CD8-positive, alpha-beta memory T cell (primary cell): ENCODE measurements around the gene SH3TC1. TPM values are rescaled to one million over a fixed set of nuclear protein-coding genes. Genes with fewer than 3 reads are reported as not detected.

Experiments
- CTCF ChIA-PET: fragments of 350-600 bp; sonication (Branson Sonifier 250); formaldehyde crosslinking; loops from one replicate; lab custom pipeline; 2021; ENCODE audit warnings: antibody characterized with exemption; lab: Charles Lee
- POLR2A ChIA-PET: fragments of 350-600 bp; sonication (Branson Sonifier 250); formaldehyde crosslinking; loops from one replicate; lab custom pipeline; 2021; ENCODE audit warnings: antibody characterized with exemption; lab: Charles Lee
- DNase-seq, 5 donors: peaks; one replicate each; pipeline versions ENCODE4 v3.0.0 to v3.0.0-alpha.2; 2020 to 2022; ENCODE audit warnings: mixed read lengths in 1 of 5
- H3K27ac ChIP-seq: one replicate; pipeline ENCODE4 v1.7.0; 2013; ENCODE audit warnings: low read depth, mild to moderate bottlenecking, low read length, moderate library complexity
- H3K27me3 ChIP-seq: 2 replicates; pipeline ENCODE4 v1.7.0; 2013; ENCODE audit warnings: low read length, mild to moderate bottlenecking; ENCODE audit not compliant: insufficient read depth, poor library complexity, severe bottlenecking
- H3K36me3 ChIP-seq: 2 replicates; pipeline ENCODE4 v1.7.0; 2013; ENCODE audit warnings: mild to moderate bottlenecking, low read length, moderate library complexity; ENCODE audit not compliant: insufficient read depth
- H3K4me1 ChIP-seq: 2 replicates; pipeline ENCODE4 v1.7.0; 2013; ENCODE audit warnings: mild to moderate bottlenecking, low read length, moderate library complexity; ENCODE audit not compliant: insufficient read depth
- H3K4me3 ChIP-seq: 2 replicates; pipeline ENCODE4 v1.7.0; 2013; ENCODE audit warnings: mild to moderate bottlenecking, low read length
- H3K9me3 ChIP-seq: 2 replicates; pipeline ENCODE4 v1.7.0; 2013; ENCODE audit warnings: mild to moderate bottlenecking, low read length
- H3K27ac Mint-ChIP-seq, 8 donors: one replicate each; pipeline ENCODE4 v1.8.0; 2020 to 2021; ENCODE audit warnings: mixed read lengths in 8 of 8, mild to moderate bottlenecking in 6 of 8, inconsistent platforms in 3 of 8, moderate library complexity in 3 of 8
- H3K27me3 Mint-ChIP-seq, 2 donors: one replicate each; pipeline ENCODE4 v1.8.0; 2020 to 2021; ENCODE audit warnings: mixed read lengths in 2 of 2, mild to moderate bottlenecking in 1 of 2, moderate library complexity in 1 of 2
- H3K36me3 Mint-ChIP-seq, 3 donors: one replicate each; pipeline ENCODE4 v1.8.0; 2020 to 2021; ENCODE audit warnings: mixed read lengths in 3 of 3, inconsistent platforms in 1 of 3, mild to moderate bottlenecking in 1 of 3
- H3K4me1 Mint-ChIP-seq, 3 donors: one replicate each; pipeline ENCODE4 v1.8.0; 2020 to 2021; ENCODE audit warnings: mixed read lengths in 3 of 3, inconsistent platforms in 1 of 3, mild to moderate bottlenecking in 1 of 3
- H3K4me3 Mint-ChIP-seq, 7 donors: one replicate each; pipeline ENCODE4 v1.8.0; 2020 to 2021; ENCODE audit warnings: mixed read lengths in 7 of 7, mild to moderate bottlenecking in 6 of 7, moderate library complexity in 4 of 7, inconsistent platforms in 2 of 7
- H3K9me3 Mint-ChIP-seq, 5 donors: one replicate each; pipeline ENCODE4 v1.8.0; 2020 to 2022; ENCODE audit warnings: mixed read lengths in 5 of 5, mild to moderate bottlenecking in 3 of 5, moderate library complexity in 2 of 5, inconsistent platforms in 1 of 5
- polyA plus RNA-seq: library from polyadenylated mRNA; unstranded; fragments of 300-500 nt; fragmentation: Illumina TruSeq; gene quantifications from one replicate; pipeline ENCODE4 v1.2.3, GENCODE V29; 2021
- total RNA-seq, 2 experiments: library from RNA; stranded (reverse); gene quantifications; one replicate each; pipeline ENCODE4 v1.2.3, GENCODE V29; 2021

Gene SH3TC1
- total and polyA plus RNA-seq, 3 experiments from 2014 or later, result 7.5 to 12.2 (median 8.9) TPM

- ChIA-PET CTCF (no interaction called here), POLR2A (no interaction called here)
- Histone ChIP-seq H3K27me3 (no peaks in the 10 kb centered on the region), H3K36me3 (no peaks in the 10 kb centered on the region), H3K4me3 (no peak overlapping the region), H3K9me3 (no peaks in the 10 kb centered on the region), H3K4me1 (no peaks in the 10 kb centered on the region), H3K27ac (no peak overlapping the region)
- H3K9me3 Mint-ChIP-seq, result no peaks in the 10 kb centered on the region
- no peaks in the 10 kb centered on the region for H3K36me3 Mint-ChIP-seq
- H3K4me3 Mint-ChIP-seq, result no peak overlapping the region
- no peak overlapping the region for H3K27ac Mint-ChIP-seq
- H3K4me1 Mint-ChIP-seq, result no peaks in the 10 kb centered on the region
- DNase-seq, result no peak
- peaks cover 1 to 31% of the 10 kb centered on the region in 2 donors for H3K27me3 Mint-ChIP-seq
Observed at GRCh38 chr4:8265171-8265929, 66.3 kb downstream of the SH3TC1 start.

- DNase-seq, result no peak
- H3K4me1 ChIP-seq, result no peaks in the 10 kb centered on the region
- CTCF ChIA-PET, result no interaction called here
Observed at GRCh38 chr4:8266088-8266487, 67.0 kb downstream of the SH3TC1 start.

GRCh38 chr4:8266508-8266907 is 67.4 kb downstream of the SH3TC1 start:
- Histone ChIP-seq H3K27ac (no peak overlapping the region), H3K4me1 (no peaks in the 10 kb centered on the region), H3K36me3 (no peaks in the 10 kb centered on the region), H3K27me3 (no peaks in the 10 kb centered on the region), H3K9me3 (no peaks in the 10 kb centered on the region), H3K4me3 (no peak overlapping the region)
- no peaks in the 10 kb centered on the region for H3K4me1 Mint-ChIP-seq
- ChIA-PET POLR2A (no interaction called here), CTCF (no interaction called here)
- no peak overlapping the region for H3K27ac Mint-ChIP-seq
- H3K27me3 Mint-ChIP-seq, result peaks cover 7 to 34% of the 10 kb centered on the region in 2 donors
- no peaks in the 10 kb centered on the region for H3K9me3 Mint-ChIP-seq
- DNase-seq, result no peak
- H3K36me3 Mint-ChIP-seq, result no peaks in the 10 kb centered on the region
- H3K4me3 Mint-ChIP-seq, result no peak overlapping the region

More at GRCh38 chr4:8266088-8266487, 67.0 kb downstream of the SH3TC1 start:
- H3K4me3 Mint-ChIP-seq, result no peak overlapping the region
- no peak overlapping the region for H3K27ac Mint-ChIP-seq
- Histone ChIP-seq H3K27me3 (no peaks in the 10 kb centered on the region), H3K9me3 (no peaks in the 10 kb centered on the region), H3K27ac (no peak overlapping the region), H3K36me3 (no peaks in the 10 kb centered on the region), H3K4me3 (no peak overlapping the region)
- H3K4me1 Mint-ChIP-seq, result no peaks in the 10 kb centered on the region
- POLR2A ChIA-PET, result no interaction called here
- no peaks in the 10 kb centered on the region for H3K9me3 Mint-ChIP-seq
- no peaks in the 10 kb centered on the region for H3K36me3 Mint-ChIP-seq
- peaks cover 4 to 32% of the 10 kb centered on the region in 2 donors for H3K27me3 Mint-ChIP-seq

- H3K27ac ChIP-seq, result no peak overlapping the region
- no peaks in the 10 kb centered on the region for H3K9me3 ChIP-seq
- CTCF ChIA-PET, result no interaction called here
- H3K27me3 ChIP-seq, result no peaks in the 10 kb centered on the region
- no peak overlapping the region for H3K4me3 ChIP-seq
- H3K27me3 Mint-ChIP-seq, result peaks cover 11 to 37% of the 10 kb centered on the region in 2 donors
- H3K27ac Mint-ChIP-seq, result no peak overlapping the region
- no peak for DNase-seq
- POLR2A ChIA-PET, result no interaction called here
- no peaks in the 10 kb centered on the region for H3K4me1 Mint-ChIP-seq
- H3K36me3 Mint-ChIP-seq, result no peaks in the 10 kb centered on the region
- H3K4me1 ChIP-seq, result no peaks in the 10 kb centered on the region
- no peak overlapping the region for H3K4me3 Mint-ChIP-seq
- no peaks in the 10 kb centered on the region for H3K36me3 ChIP-seq
- no peaks in the 10 kb centered on the region for H3K9me3 Mint-ChIP-seq
Observed at GRCh38 chr4:8267077-8267476, 68.0 kb downstream of the SH3TC1 start.

- H3K27ac Mint-ChIP-seq, result no peak overlapping the region
- Histone ChIP-seq H3K9me3 (no peaks in the 10 kb centered on the region), H3K4me3 (no peak overlapping the region), H3K36me3 (no peaks in the 10 kb centered on the region), H3K4me1 (no peaks in the 10 kb centered on the region), H3K27me3 (no peaks in the 10 kb centered on the region), H3K27ac (no peak overlapping the region)
- peaks cover 12 to 43% of the 10 kb centered on the region in 2 donors for H3K27me3 Mint-ChIP-seq
- no peaks in the 10 kb centered on the region for H3K4me1 Mint-ChIP-seq
- CTCF ChIA-PET, result no interaction called here
- H3K36me3 Mint-ChIP-seq, result no peaks in the 10 kb centered on the region
- H3K9me3 Mint-ChIP-seq, result no peaks in the 10 kb centered on the region
- H3K4me3 Mint-ChIP-seq, result no peak overlapping the region
- POLR2A ChIA-PET, result no interaction called here
- no peak for DNase-seq
Observed at GRCh38 chr4:8268211-8268610, 69.1 kb downstream of the SH3TC1 start.

GRCh38 chr4:8268901-8269534 is 69.9 kb downstream of the SH3TC1 start:
- no peaks in the 10 kb centered on the region for H3K36me3 Mint-ChIP-seq
- no peaks in the 10 kb centered on the region for H3K4me1 Mint-ChIP-seq
- Histone ChIP-seq H3K9me3 (no peaks in the 10 kb centered on the region), H3K36me3 (no peaks in the 10 kb centered on the region), H3K27ac (no peak overlapping the region), H3K4me1 (no peaks in the 10 kb centered on the region), H3K27me3 (no peaks in the 10 kb centered on the region), H3K4me3 (no peak overlapping the region)
- ChIA-PET POLR2A (interaction anchor here (0.6 kb wide), 1 partner anchor 20 kb away, joined by 3 read pairs; no protein-coding TSS in a partner anchor), CTCF (no interaction called here)
- no peak overlapping the region for H3K4me3 Mint-ChIP-seq
- DNase-seq, result no peak
- H3K27me3 Mint-ChIP-seq, result peaks cover 10 to 41% of the 10 kb centered on the region in 2 donors
- no peak overlapping the region for H3K27ac Mint-ChIP-seq
- no peaks in the 10 kb centered on the region for H3K9me3 Mint-ChIP-seq

- H3K36me3 ChIP-seq, result no peaks in the 10 kb centered on the region
- Mint-ChIP-seq H3K36me3 (no peaks in the 10 kb centered on the region), H3K27me3 (peaks cover 14 to 45% of the 10 kb centered on the region in 2 donors), H3K4me1 (no peaks in the 10 kb centered on the region), H3K27ac (no peak within 1 kb of the TSS), H3K4me3 (no peak within 1 kb of the TSS), H3K9me3 (no peaks in the 10 kb centered on the region)
- ChIA-PET POLR2A (interaction anchor here (0.6 kb wide), 1 partner anchor 21 kb away, joined by 3 read pairs; no protein-coding TSS in a partner anchor), CTCF (no interaction called here)
- no peaks in the 10 kb centered on the region for H3K4me1 ChIP-seq
- H3K9me3 ChIP-seq, result no peaks in the 10 kb centered on the region
- H3K4me3 ChIP-seq, result no peak within 1 kb of the TSS
- no peaks in the 10 kb centered on the region for H3K27me3 ChIP-seq
- no peak within 1 kb of the TSS for H3K27ac ChIP-seq
- DNase-seq, result no peak
Observed at GRCh38 chr4:8269535-8270417, 70.7 kb downstream of the SH3TC1 start, which contains the start of gene HTRA3. Gene HTRA3, plus strand, starts transcription at chr4:8269754. Its CDS starts 215 bp downstream, at chr4:8269969.

- H3K27ac ChIP-seq, result no peak overlapping the region
- H3K27ac Mint-ChIP-seq, result no peak overlapping the region
- H3K36me3 ChIP-seq, result no peaks in the 10 kb centered on the region
- no peaks in the 10 kb centered on the region for H3K36me3 Mint-ChIP-seq
- no peaks in the 10 kb centered on the region for H3K27me3 ChIP-seq
- no peak for DNase-seq
- POLR2A ChIA-PET, result no interaction called here
- H3K9me3 Mint-ChIP-seq, result no peaks in the 10 kb centered on the region
- H3K4me1 Mint-ChIP-seq, result no peaks in the 10 kb centered on the region
- H3K9me3 ChIP-seq, result no peaks in the 10 kb centered on the region
- no peak overlapping the region for H3K4me3 ChIP-seq
- H3K4me3 Mint-ChIP-seq, result no peak overlapping the region
- CTCF ChIA-PET, result no interaction called here
- H3K27me3 Mint-ChIP-seq, result peaks cover 14 to 45% of the 10 kb centered on the region in 2 donors
- no peaks in the 10 kb centered on the region for H3K4me1 ChIP-seq
Observed at GRCh38 chr4:8270418-8270771, 71.3 kb downstream of the SH3TC1 start.
